Measurements from ENCODE around the gene IGLL5. TPM values are rescaled to one million over a fixed set of nuclear protein-coding genes. Genes with fewer than 3 reads are reported as not detected.

Gene IGLL5
- polyA plus RNA-seq, 1 of the 3 experiments (the other 2 are of a cell fraction): not detected

DNA sequence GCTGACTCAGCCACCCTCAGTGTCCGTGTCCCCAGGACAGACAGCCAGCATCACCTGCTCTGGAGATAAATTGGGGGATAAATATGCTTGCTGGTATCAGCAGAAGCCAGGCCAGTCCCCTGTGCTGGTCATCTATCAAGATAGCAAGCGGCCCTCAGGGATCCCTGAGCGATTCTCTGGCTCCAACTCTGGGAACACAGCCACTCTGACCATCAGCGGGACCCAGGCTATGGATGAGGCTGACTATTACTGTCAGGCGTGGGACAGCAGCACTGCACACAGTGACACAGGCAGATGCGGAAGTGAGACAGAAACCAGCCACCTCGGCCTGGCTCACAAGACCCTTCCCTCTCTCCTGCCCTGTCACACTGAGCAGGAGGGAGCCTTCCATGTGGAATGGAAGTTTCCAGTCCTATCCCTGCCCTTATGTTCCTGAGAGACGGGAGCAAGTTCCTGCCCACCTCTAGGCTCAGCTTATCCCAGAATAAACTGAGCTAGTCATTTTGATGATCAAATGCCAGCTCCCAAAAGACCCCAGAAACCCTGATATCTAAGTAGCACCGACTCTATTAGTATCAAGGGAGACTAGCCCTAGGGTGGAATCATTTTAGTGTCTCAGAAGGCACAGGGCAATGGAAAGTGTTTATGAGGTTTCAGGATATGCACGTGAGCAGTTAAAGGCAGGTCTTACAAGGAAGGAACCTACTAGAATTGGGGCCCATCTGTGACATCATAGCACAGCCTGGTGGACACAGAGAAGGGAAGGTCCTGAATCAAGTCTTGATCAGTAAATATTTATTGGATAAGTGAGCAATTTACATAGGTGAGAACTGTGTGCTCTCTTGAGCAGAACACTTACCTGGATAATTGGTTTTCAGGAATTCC lies 6.3 kb upstream of the IGLL5 start:
- Histone ChIP-seq H3K9ac (no peak overlapping the region), H3K79me2 (ENCODE audit: insufficient read depth) (no peaks in the 10 kb centered on the region), H3K27ac (ENCODE audit: low read depth in 2 of 2, low read length in 1 of 2) (peak overlapping the region in 1 of 2 experiments; percentile 76; a peak in 2 of 4 replicates), H3F3A (replicated peaks; ENCODE audit: insufficient read depth) (no peaks in the 10 kb centered on the region), H3K4me3 (ENCODE audit: low read depth in 2 of 2, low read length in 1 of 2) (no peak overlapping the region), H3K9me2 (no peaks in the 10 kb centered on the region), H3K4me1 (ENCODE audit: control insufficient read depth in 1 of 2, insufficient read depth in 2 of 2, low read depth in 1 of 2, low read length in 1 of 2) (peaks cover 0 to 33% of the 10 kb centered on the region in 2 experiments; a peak in 2 of 4 replicates), H4K20me1 (ENCODE audit: insufficient read depth) (no peaks in the 10 kb centered on the region), H3K4me2 (no peak overlapping the region), H3K9me3 (no peaks in the 10 kb centered on the region), H3K36me3 (replicated peaks in 1 of 2; ENCODE audit: control insufficient read depth in 1 of 2, insufficient read depth in 2 of 2, low read length in 1 of 2) (no peaks in the 10 kb centered on the region), H2AFZ (ENCODE audit: low read depth) (no peak overlapping the region), H3K27me3 (ENCODE audit: insufficient read depth) (peaks cover 5% of the 10 kb centered on the region)
- POLR2A ChIA-PET: no interaction called here
- 14% methylated on average over 8 of the region's 10 CpGs for WGBS (ENCODE audit: low lambda C conversion rate)
- CTCF ChIA-PET: interaction anchor here (0.8 to 10.5 kb wide), 22 partner anchors 10 to 459 kb away, joined by 3 to 344 read pairs (median 6); partner anchors contain the start of gene PRAME
- peak; percentile 79 for DNase-seq
- TF ChIP-seq RXRA (IDR thresholded peaks at IDR 0.05; ENCODE audit: borderline replicate concordance, low read depth) (no peak), RCOR1 (IDR thresholded peaks at IDR 0.05; ENCODE audit: low read length) (peak; percentile 94), MAX (IDR thresholded peaks at IDR 0.05; ENCODE audit: low read depth) (no peak), EZH2phosphoT487 (IDR thresholded peaks at IDR 0.05; ENCODE audit: borderline replicate concordance, low read depth) (no peak), FOXM1 (IDR thresholded peaks at IDR 0.05; ENCODE audit: low read depth) (no peak), TEAD4 (IDR thresholded peaks at IDR 0.05; ENCODE audit: borderline replicate concordance, insufficient read depth) (no peak), MEF2A (IDR thresholded peaks at IDR 0.05; ENCODE audit: borderline replicate concordance, low read depth) (no peak), POLR2AphosphoS5 (IDR thresholded peaks at IDR 0.05; ENCODE audit: low read depth, low read length) (no peak), ZBTB33 (IDR thresholded peaks at IDR 0.05; ENCODE audit: borderline replicate concordance, low read depth) (no peak), YY1 (IDR thresholded peaks at IDR 0.05; ENCODE audit: low read depth) (no peak), CTCF (IDR thresholded peaks at IDR 0.05) (no peak), NRF1 (IDR thresholded peaks at IDR 0.05; ENCODE audit: low read depth, low read length) (no peak), GABPA (IDR thresholded peaks at IDR 0.05; ENCODE audit: low read depth) (no peak), FOXJ3 (CRISPR knock-in tag; IDR thresholded peaks at IDR 0.05) (peak; percentile 95), PBX3 (IDR thresholded peaks at IDR 0.05) (no peak), SMC3 (IDR thresholded peaks at IDR 0.05; ENCODE audit: low read depth, low read length) (no peak), SIN3A (IDR thresholded peaks at IDR 0.05; ENCODE audit: borderline replicate concordance, low read depth, low read length) (no peak), FOSL2 (IDR thresholded peaks at IDR 0.05; ENCODE audit: borderline replicate concordance, low read depth) (no peak), TCF12 (IDR thresholded peaks at IDR 0.05) (no peak), REST (IDR thresholded peaks at IDR 0.05; ENCODE audit: low read depth, low read length) (no peak), RAD21 (IDR thresholded peaks at IDR 0.05; ENCODE audit: low read length) (peak; percentile 4; the same call in 1 of the 2 replicates), ELF1 (IDR thresholded peaks at IDR 0.05) (no peak)
- TF ChIP-seq, protein P1, sequence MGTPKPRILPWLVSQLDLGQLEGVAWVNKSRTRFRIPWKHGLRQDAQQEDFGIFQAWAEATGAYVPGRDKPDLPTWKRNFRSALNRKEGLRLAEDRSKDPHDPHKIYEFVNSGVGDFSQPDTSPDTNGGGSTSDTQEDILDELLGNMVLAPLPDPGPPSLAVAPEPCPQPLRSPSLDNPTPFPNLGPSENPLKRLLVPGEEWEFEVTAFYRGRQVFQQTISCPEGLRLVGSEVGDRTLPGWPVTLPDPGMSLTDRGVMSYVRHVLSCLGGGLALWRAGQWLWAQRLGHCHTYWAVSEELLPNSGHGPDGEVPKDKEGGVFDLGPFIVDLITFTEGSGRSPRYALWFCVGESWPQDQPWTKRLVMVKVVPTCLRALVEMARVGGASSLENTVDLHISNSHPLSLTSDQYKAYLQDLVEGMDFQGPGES (IDR thresholded peaks at IDR 0.05; ENCODE audit: low read depth, low read length): no peak

Data from SK-N-SH (cell line).